Activated CD4-positive, alpha-beta T cell treated with anti-CD3 and anti-CD28 coated beads, Interleukin-2, amount 50 U/mL, for 48 hours (primary cell): Measurements from ENCODE around the gene HEPHL1.

Source experiments
- DNase-seq, 2 experiments: peaks; one replicate each; pipeline ENCODE4 v3.0.0-alpha.2; 2020

HEPHL1 gene

GRCh38 chr11:94131047-94131717, 110.0 kb downstream of the HEPHL1 start:
- DNase-seq = no peak

- no peak for DNase-seq
Observed at GRCh38 chr11:94131718-94132115, 110.6 kb downstream of the HEPHL1 start.

- no peak for DNase-seq
Observed at GRCh38 chr11:94132152-94132558, 111.0 kb downstream of the HEPHL1 start.

DNA sequence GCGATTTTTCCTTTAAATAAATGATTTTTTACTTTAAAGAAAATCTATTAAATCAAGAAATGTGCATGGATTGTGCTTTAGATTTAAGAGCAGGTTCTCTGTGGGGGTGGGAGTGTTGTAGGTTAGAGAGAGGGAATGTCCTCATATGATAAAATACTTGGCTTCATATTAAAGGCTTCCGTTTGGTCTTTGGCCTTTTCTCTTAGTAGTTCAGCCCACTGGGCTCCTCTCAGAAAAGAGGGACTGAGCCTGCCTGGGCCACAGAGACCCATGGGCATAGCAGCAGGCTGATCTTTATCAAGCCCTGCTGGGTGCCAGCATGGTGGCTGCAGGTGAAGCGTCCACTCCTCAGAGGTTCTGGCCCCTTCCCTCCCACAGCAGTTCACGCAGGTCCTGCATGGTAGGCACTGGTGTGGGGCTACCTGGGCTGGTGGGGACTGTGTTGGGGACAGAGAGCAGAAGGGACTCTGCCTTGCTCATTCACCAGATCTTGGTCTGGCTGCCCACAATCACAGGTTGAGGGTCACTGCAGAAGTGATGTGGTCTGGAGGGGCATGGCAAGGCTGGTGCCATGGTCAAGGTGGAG, 111.8 kb downstream of the HEPHL1 start:
- no peak for DNase-seq

DNA sequence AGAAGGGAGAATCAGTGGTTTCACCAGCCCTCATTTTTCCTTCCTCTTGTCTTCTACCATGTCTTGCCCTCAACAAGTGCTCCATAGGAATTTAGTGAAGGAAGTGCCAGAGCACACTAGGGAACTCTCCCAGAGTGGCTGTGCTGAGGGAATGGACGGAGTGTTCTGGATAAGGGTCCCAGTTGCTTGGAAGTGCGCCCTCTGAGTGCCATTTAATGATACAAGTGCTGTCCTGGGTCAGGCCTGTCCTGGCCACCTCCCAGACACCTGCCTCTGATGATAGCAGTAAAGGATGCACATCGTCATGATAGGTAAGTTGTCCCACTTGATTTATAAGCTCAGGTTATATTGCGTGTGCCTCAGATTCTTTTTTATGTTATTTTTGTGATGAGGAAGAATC, 112.6 kb downstream of the HEPHL1 start:
- no peak for DNase-seq

DNA sequence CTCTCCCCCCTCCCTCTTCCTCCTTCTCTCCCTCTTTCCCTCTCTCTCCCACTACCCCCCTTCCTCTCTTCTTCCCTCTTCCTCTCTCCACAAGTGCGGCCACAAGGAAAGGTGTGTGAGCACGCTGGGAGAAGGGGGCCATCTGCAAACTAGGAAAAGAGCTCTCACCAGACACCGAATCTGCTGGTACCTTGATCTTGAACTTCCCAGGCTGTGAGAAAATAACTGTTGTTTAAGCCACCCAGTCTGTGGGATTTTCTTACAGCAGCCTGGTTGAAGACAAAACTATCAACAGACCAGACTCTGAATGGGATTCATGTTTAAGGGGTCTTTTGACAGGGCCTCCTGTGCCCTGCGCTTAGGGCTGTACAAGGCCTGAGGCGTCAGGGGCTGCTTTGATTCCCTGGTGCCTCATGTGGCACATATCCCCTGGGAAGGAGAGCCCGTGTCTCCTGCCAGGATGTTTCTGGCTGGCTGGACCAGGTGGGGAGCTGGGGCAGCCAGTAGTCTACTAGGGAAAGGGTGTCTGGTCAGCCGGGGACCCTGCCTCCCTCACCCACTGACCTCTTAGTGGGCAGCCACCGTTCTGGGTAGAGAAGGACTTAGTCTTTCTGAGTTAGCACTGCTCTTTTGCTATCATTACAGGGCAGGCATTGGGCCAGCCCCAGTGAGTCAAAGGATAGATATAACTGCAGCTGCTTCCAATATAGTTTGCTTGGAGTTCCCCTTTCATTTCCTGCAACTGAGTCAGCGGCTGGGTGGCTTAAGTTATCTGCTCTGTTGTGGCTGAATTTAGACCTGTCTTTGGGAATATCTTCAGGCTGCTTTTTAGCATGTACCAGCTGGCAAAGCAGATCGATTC, 113.7 kb downstream of the HEPHL1 start:
- peak; percentile 52 to 64 for DNase-seq

GRCh38 chr11:94139416-94139815, 118.3 kb downstream of the HEPHL1 start:
- no peak for DNase-seq

DNA sequence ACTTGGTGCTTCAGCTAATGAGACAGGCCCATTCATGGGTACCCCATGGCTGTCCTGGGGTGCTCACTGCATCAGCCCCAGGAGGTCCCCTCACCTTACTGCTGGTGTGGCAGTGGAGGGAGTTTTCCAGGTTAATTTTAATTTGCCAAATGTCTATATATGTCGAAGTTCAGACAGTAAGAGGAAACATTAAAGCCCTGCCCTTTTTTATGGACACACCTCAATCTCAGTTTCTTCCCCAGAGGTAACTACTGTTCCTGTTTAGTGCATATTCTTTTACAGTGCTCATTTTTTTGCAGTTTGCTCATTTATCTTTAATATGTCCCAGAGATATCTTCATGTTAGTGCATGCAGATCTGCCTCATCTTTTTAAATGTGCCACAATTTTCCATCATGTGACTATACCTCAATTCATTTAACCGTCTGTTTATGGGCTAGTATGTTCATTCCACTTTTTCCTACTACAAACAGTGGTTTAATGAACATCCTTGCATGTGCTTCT, 119.1 kb downstream of the HEPHL1 start:
- DNase-seq = no peak

- no peak for DNase-seq
Observed at GRCh38 chr11:94141511-94142307, 120.6 kb downstream of the HEPHL1 start.

DNA sequence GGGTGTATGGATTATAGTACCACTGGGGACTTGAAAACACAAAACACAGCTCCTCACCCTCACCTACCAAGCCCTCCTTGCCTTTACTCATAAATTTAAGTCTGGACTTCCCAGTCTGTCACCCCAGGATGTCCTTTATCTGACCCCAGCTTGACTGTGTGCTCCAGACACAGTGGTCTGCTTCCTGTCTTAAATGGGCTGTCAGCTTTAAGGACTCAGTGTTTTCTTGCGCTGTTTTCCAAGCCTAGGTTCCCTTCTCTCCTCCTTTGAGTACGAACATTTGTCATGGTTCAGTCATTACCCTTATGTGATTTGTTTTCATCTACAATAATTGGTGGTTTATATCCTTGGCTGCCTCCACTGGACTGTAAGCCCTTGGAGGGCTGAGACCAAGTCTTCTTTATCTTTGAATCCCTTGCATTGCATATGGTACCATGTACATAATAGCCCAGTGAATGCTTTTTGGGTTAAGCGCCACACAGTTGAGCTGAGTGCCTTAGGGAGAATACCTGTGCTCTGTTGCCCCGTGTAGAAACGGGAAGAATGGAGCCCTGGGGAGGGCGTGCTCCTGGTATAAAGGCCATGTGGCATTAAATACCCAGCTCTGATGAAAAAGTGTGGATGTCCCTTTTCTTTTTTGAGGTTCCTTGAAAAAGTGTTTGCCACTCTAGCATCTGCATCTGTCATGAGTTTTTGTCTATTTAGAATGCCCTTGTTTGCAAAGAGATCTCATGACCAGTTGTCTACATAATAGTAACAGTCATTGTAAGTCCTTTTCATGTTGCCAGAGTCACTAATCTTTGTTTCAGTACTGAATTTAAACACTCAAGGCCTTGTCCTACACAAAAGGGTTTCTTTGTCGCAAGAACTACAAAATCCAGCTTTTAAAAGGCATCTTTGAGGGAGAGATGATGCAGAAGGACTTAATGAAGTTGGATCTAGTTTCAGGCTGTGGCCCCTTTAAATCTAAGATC, 121.4 kb downstream of the HEPHL1 start:
- no peak for DNase-seq

DNA sequence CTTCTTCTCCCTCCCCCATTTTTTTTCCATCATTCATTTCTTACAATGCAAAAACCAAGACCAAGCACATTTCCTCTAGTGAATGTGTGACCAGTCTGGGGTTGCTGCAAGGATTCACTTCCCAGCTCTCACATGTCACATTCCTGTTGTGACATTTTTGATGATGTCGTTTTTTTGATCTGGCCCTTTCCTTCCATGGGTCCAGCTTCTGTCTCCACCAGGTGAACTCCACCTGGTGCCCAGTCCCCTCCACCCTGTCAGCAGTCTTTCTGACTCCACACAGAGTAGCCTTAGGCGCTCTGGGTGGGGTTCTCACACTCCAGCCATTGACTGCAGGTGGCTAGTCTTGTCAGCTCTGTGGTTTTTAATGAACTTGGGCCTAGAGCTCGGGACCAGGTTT, 123.1 kb downstream of the HEPHL1 start:
- DNase-seq = no peak

- DNase-seq = no peak
Observed at GRCh38 chr11:94144664-94145063, 123.5 kb downstream of the HEPHL1 start.

DNA sequence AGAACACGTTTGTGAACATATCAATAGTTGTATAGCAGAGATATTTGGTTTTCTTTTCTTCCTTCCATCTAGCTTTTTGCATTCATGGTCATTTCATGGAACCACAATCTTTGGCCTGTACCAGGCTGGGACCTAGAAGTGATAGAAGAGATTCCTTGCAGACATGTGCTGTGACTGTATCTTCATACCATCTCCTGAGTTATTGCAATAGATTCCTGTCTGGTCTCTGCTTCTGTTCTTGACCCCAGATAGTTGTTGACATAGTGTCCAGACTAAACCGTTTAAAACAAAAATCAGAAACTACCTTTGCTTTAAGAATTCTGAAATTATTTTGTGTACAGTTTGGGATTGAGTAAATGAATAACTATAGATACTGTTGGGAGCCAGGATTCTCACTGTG, 124.3 kb downstream of the HEPHL1 start:
- DNase-seq = no peak

DNA sequence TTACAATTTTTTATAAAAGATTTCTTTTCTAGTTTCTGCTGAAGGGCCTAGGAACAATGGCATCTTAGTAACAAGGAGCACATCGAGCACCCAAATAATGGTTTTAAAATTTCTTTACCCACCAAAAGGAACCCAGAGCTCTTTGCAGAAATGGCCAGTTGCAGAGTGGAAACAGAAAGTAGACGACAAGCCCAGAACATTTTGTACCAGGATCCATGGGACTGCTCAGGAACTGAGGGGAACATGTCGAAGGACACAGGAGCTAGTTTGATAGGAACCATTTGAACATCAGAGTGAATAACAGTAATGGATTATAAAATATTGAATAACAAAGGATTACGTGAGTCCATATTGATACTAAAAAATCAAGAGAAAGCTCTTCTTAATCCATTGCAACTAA, 124.8 kb downstream of the HEPHL1 start:
- no peak for DNase-seq

GRCh38 chr11:94147433-94147845, 126.3 kb downstream of the HEPHL1 start:
- peak; percentile 40 to 48 for DNase-seq

DNA sequence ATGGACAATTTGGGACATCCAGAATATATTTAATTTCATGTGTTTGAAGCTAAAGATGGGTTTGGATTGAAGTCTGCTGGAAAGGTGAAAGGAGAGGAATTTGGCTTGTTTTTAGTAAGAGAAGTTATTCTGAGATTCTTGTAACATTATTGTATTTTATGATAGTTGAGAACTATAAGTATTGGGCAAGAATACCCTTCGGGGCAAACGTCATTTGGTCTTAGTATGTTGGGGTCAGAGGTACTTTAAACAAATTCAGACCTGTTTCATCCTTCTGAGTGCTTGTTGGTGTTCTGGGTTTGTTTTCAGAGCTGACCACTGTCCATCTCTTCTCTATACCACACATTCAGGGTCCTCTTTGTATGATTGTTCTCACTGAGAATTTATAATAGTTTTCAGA, 127.0 kb downstream of the HEPHL1 start:
- DNase-seq = no peak

GRCh38 chr11:94149431-94150017, 128.4 kb downstream of the HEPHL1 start:
- no peak for DNase-seq

GRCh38 chr11:94150056-94150455, 128.9 kb downstream of the HEPHL1 start:
- DNase-seq = no peak

DNA sequence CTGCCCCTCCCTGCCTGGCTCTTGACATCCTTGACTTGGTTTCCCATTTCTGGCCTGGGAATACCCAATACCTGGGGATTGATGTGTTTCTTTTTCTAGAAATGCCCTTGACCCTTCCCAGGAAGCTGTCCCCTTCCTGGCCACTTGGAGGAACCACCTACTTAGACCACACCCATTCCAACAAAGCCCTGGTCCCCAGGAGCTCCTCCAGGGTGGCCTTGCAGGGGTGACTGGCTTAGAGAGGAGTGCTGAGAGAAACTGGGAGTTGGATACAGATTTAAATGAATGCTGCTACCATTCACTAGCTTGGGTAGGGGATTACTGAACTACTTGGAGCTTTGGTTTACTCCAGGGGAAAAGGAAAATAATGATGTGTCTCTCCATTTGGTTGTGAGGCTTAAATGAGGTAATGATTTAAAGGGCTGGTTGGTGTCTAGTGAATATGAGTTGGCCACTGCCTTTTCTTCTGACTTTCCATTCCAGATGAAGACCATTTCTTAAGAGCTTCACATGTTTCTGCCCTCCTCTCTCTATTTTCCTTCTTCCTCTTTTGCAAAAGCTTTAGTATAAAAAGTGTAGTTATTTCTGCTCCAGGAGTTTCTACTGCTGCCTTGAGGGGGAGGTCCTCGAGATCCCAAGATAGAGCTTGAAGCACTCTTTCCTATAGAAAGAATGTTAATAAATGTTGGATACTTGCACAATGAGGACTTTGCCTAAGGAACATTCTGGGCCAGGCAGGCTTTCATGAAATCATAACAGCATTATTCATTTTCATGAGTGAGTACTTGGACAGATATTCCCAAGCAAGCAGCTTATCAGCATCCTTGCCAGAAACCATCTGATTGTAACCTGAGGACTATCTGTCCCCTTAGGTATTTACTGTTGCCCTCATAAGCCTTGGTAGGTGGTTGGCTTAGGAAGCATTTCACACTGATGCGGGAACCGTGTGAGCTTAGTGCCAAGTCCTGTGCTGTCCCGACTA, 129.8 kb downstream of the HEPHL1 start:
- no peak for DNase-seq
